ENCODE results near the gene DENND5A.

DNA sequence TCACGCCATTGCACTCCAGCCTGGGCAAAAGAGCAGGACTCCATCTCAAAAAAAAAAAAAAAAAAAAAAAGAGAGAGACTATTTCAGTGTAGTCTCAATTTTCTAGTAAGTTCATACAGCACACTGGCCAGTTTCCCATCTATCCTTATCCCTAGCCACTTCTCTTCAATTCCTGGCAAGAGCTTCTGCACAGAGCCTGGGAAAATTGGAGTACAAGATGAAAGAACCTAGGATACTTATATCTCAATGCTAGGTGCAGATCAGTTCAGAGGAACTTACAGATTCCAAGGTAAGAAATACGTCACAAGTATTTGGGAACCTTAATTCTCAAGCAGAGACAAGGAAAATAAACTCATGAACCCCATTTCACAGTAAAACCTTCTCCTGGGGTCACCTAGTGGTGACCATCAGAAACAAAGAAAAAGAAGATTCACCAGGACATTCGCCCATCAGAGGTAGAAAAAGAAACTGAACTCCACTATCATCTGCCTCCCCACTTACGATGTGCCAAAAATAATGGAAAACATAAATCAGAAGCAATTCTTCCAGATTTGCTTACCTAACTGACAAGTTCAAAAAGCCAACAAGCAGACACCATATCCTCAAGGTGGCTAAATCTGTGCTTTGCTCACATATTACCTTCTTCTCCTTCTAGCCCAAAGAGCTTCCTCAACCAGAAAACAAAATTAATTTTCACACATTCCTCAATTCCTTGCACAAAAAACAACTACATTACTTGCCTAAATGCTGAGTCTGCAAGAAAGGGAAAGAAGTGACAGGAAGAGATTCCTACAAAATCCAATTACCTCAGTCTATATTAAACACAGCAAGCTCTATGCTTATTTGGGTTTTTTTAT is 4.9 kb downstream of the DENND5A start:
- TF ChIP-seq POLR2A (IDR thresholded peaks at IDR 0.05; ENCODE audit: low read length) (no peak), GATA1 (IDR thresholded peaks at IDR 0.05; ENCODE audit: low read depth, low read length) (no peak)
